HG03196 (cell line): ENCODE results near the gene ELAPOR1.

Experiments
- ATAC-seq: cut with Tn5 transposase; IDR thresholded peaks from one replicate; pipeline ENCODE4 v1.9.1; 2021; ENCODE audit not compliant: unreplicated experiment

Gene ELAPOR1

GRCh38 chr1:109094377-109094803, 19.5 kb upstream of the ELAPOR1 start:
- ATAC-seq, result no peak

- ATAC-seq, result no peak
Observed at GRCh38 chr1:109094871-109095270, 19.0 kb upstream of the ELAPOR1 start.

GRCh38 chr1:109095631-109096030, 18.3 kb upstream of the ELAPOR1 start:
- ATAC-seq, result no peak

- ATAC-seq, result no peak
Observed at GRCh38 chr1:109096120-109096519, 17.8 kb upstream of the ELAPOR1 start.

- peak; percentile 89 for ATAC-seq
Observed at GRCh38 chr1:109099938-109100773, 13.8 kb upstream of the ELAPOR1 start.

- no peak for ATAC-seq
Observed at GRCh38 chr1:109104364-109105151, 9.4 kb upstream of the ELAPOR1 start.

- no peak for ATAC-seq
Observed at GRCh38 chr1:109105881-109106280, 8.0 kb upstream of the ELAPOR1 start.

- ATAC-seq, result no peak
Observed at GRCh38 chr1:109107785-109108184, 6.1 kb upstream of the ELAPOR1 start.

- ATAC-seq, result no peak
Observed at GRCh38 chr1:109109906-109110305, 4.0 kb upstream of the ELAPOR1 start.

GRCh38 chr1:109111386-109112055, 2.4 kb upstream of the ELAPOR1 start:
- no peak for ATAC-seq

- no peak for ATAC-seq
Observed at GRCh38 chr1:109112056-109112651, 1.8 kb upstream of the ELAPOR1 start.

- ATAC-seq, result peak; percentile 59
Observed at GRCh38 chr1:109112652-109113285, 1.1 kb upstream of the ELAPOR1 start.

- ATAC-seq, result no peak
Observed at GRCh38 chr1:109114342-109114674, 393 bp downstream of the ELAPOR1 start.

GRCh38 chr1:109115685-109116084, 1.8 kb downstream of the ELAPOR1 start:
- no peak for ATAC-seq

GRCh38 chr1:109116286-109116685, 2.4 kb downstream of the ELAPOR1 start:
- no peak for ATAC-seq

- no peak for ATAC-seq
Observed at GRCh38 chr1:109118089-109118488, 4.2 kb downstream of the ELAPOR1 start.

GRCh38 chr1:109120356-109120755, 6.4 kb downstream of the ELAPOR1 start:
- no peak for ATAC-seq

- ATAC-seq, result no peak
Observed at GRCh38 chr1:109131059-109131458, 17.1 kb downstream of the ELAPOR1 start.

- ATAC-seq, result no peak
Observed at GRCh38 chr1:109131800-109132199, 17.9 kb downstream of the ELAPOR1 start.

- no peak for ATAC-seq
Observed at GRCh38 chr1:109133002-109133706, 19.2 kb downstream of the ELAPOR1 start.
